ENCODE measurements around the gene SMARCA4. TPM values are rescaled to one million over a fixed set of nuclear protein-coding genes. Genes with fewer than 3 reads are reported as not detected.

SMARCA4 gene
- total RNA-seq, 2 experiments from 2014 or later = 99.9 to 107 TPM

- no peak overlapping the region for H3K4me3 Mint-ChIP-seq
- DNase-seq (no peak), ATAC-seq (ENCODE audit: low read depth) (no peak)
- H3K36me3 Mint-ChIP-seq = peaks cover 7% of the 10 kb centered on the region
- POLR2A ChIA-PET = no interaction called here
- no peak overlapping the region for H3K27ac Mint-ChIP-seq
- H3K27me3 Mint-ChIP-seq = no peaks in the 10 kb centered on the region
- no peaks in the 10 kb centered on the region for H3K9me3 Mint-ChIP-seq
- H3K4me1 Mint-ChIP-seq = peaks cover 6% of the 10 kb centered on the region
Measured at GRCh38 chr19:11027381-11027780, 66.6 kb downstream of the SMARCA4 start.

GRCh38 chr19:11028146-11028545 lies 67.3 kb downstream of the SMARCA4 start:
- ATAC-seq (ENCODE audit: low read depth) = no peak
- Mint-ChIP-seq H3K4me1 (peaks cover 5% of the 10 kb centered on the region), H3K36me3 (peaks cover 7% of the 10 kb centered on the region), H3K27me3 (no peaks in the 10 kb centered on the region), H3K4me3 (no peak overlapping the region), H3K9me3 (no peaks in the 10 kb centered on the region), H3K27ac (no peak overlapping the region)
- POLR2A ChIA-PET = no interaction called here
- no peak for DNase-seq

GRCh38 chr19:11031421-11032070 lies 70.7 kb downstream of the SMARCA4 start:
- no peak overlapping the region for H3K27ac Mint-ChIP-seq
- no peak overlapping the region for H3K4me3 Mint-ChIP-seq
- POLR2A ChIA-PET = interaction anchor here (1.0 kb wide), 1 partner anchor 106 kb away, joined by 3 read pairs; no protein-coding TSS in a partner anchor
- peaks cover 15% of the 10 kb centered on the region for H3K36me3 Mint-ChIP-seq
- H3K4me1 Mint-ChIP-seq = peaks cover 3% of the 10 kb centered on the region
- DNase-seq (no peak), ATAC-seq (ENCODE audit: low read depth) (no peak)
- H3K9me3 Mint-ChIP-seq = no peaks in the 10 kb centered on the region
- no peaks in the 10 kb centered on the region for H3K27me3 Mint-ChIP-seq

- Mint-ChIP-seq H3K9me3 (no peaks in the 10 kb centered on the region), H3K36me3 (peaks cover 22% of the 10 kb centered on the region), H3K27me3 (no peaks in the 10 kb centered on the region), H3K27ac (no peak overlapping the region), H3K4me3 (no peak overlapping the region), H3K4me1 (peaks cover 3% of the 10 kb centered on the region)
- no peak for DNase-seq
- POLR2A ChIA-PET = interaction anchor here (2.3 kb wide), 1 partner anchor 62 kb away, joined by 5 read pairs; no protein-coding TSS in a partner anchor
- ATAC-seq (ENCODE audit: low read depth) = no peak
Measured at GRCh38 chr19:11033251-11033650, 72.4 kb downstream of the SMARCA4 start.

GRCh38 chr19:11033763-11034162 lies 72.9 kb downstream of the SMARCA4 start:
- Mint-ChIP-seq H3K36me3 (peaks cover 25% of the 10 kb centered on the region), H3K4me3 (no peak overlapping the region), H3K27ac (no peak overlapping the region), H3K9me3 (no peaks in the 10 kb centered on the region), H3K27me3 (no peaks in the 10 kb centered on the region), H3K4me1 (peaks cover 3% of the 10 kb centered on the region)
- DNase-seq (no peak), ATAC-seq (ENCODE audit: low read depth) (no peak)
- POLR2A ChIA-PET = interaction anchor here (2.3 kb wide), 1 partner anchor 61 kb away, joined by 5 read pairs; no protein-coding TSS in a partner anchor

GRCh38 chr19:11034449-11035213 lies 73.8 kb downstream of the SMARCA4 start:
- ATAC-seq (ENCODE audit: low read depth) (no peak), DNase-seq (no peak)
- Mint-ChIP-seq H3K4me1 (peaks cover 3% of the 10 kb centered on the region), H3K27ac (no peak overlapping the region), H3K4me3 (no peak overlapping the region), H3K36me3 (peaks cover 25% of the 10 kb centered on the region), H3K27me3 (no peaks in the 10 kb centered on the region), H3K9me3 (no peaks in the 10 kb centered on the region)
- POLR2A ChIA-PET = interaction anchor here (2.3 kb wide), 2 partner anchors 54 to 60 kb away, joined by 5 to 14 read pairs; partner anchors contain the start of gene LDLR

- Mint-ChIP-seq H3K36me3 (peaks cover 25% of the 10 kb centered on the region), H3K4me1 (peaks cover 3% of the 10 kb centered on the region), H3K27ac (peak overlapping the region; percentile 12), H3K4me3 (no peak overlapping the region), H3K27me3 (no peaks in the 10 kb centered on the region), H3K9me3 (no peaks in the 10 kb centered on the region)
- POLR2A ChIA-PET = interaction anchor here (0.8 to 2.3 kb wide), 8 partner anchors 14 to 99 kb away, joined by 3 to 14 read pairs (median 4); partner anchors contain the start of gene LDLR
- ATAC-seq (ENCODE audit: low read depth) (peak; percentile 98), DNase-seq (peak; percentile 86)
Measured at GRCh38 chr19:11035441-11036377, 74.9 kb downstream of the SMARCA4 start.

GRCh38 chr19:11038511-11038910 lies 77.7 kb downstream of the SMARCA4 start:
- no peaks in the 10 kb centered on the region for H3K27me3 Mint-ChIP-seq
- H3K27ac Mint-ChIP-seq = no peak overlapping the region
- no peak overlapping the region for H3K4me3 Mint-ChIP-seq
- peaks cover 22% of the 10 kb centered on the region for H3K36me3 Mint-ChIP-seq
- POLR2A ChIA-PET = no interaction called here
- DNase-seq (no peak), ATAC-seq (ENCODE audit: low read depth) (no peak)
- peaks cover 3% of the 10 kb centered on the region for H3K4me1 Mint-ChIP-seq
- H3K9me3 Mint-ChIP-seq = no peaks in the 10 kb centered on the region

GRCh38 chr19:11041194-11041593 lies 80.4 kb downstream of the SMARCA4 start:
- Mint-ChIP-seq H3K27me3 (no peaks in the 10 kb centered on the region), H3K4me3 (no peak overlapping the region), H3K4me1 (no peaks in the 10 kb centered on the region), H3K36me3 (peaks cover 24% of the 10 kb centered on the region), H3K9me3 (no peaks in the 10 kb centered on the region), H3K27ac (no peak overlapping the region)
- no peak for DNase-seq
- ATAC-seq (ENCODE audit: low read depth) = no peak
- POLR2A ChIA-PET = no interaction called here

- Mint-ChIP-seq H3K4me1 (no peaks in the 10 kb centered on the region), H3K27me3 (no peaks in the 10 kb centered on the region), H3K36me3 (peaks cover 20% of the 10 kb centered on the region), H3K4me3 (no peak overlapping the region), H3K9me3 (no peaks in the 10 kb centered on the region), H3K27ac (no peak overlapping the region)
- DNase-seq = no peak
- POLR2A ChIA-PET = no interaction called here
- ATAC-seq (ENCODE audit: low read depth) = no peak
Measured at GRCh38 chr19:11041966-11042627, 81.3 kb downstream of the SMARCA4 start.

GRCh38 chr19:11044431-11044830 lies 83.6 kb downstream of the SMARCA4 start:
- peak overlapping the region; percentile 45 for H3K27ac Mint-ChIP-seq
- peaks cover 13% of the 10 kb centered on the region for H3K4me1 Mint-ChIP-seq
- DNase-seq = no peak
- no peaks in the 10 kb centered on the region for H3K9me3 Mint-ChIP-seq
- ATAC-seq (ENCODE audit: low read depth) = no peak
- POLR2A ChIA-PET = no interaction called here
- H3K27me3 Mint-ChIP-seq = no peaks in the 10 kb centered on the region
- peaks cover 16% of the 10 kb centered on the region for H3K36me3 Mint-ChIP-seq
- H3K4me3 Mint-ChIP-seq = no peak overlapping the region

GRCh38 chr19:11045536-11045935 lies 84.7 kb downstream of the SMARCA4 start:
- Mint-ChIP-seq H3K27ac (no peak overlapping the region), H3K4me1 (peaks cover 17% of the 10 kb centered on the region), H3K4me3 (no peak overlapping the region), H3K9me3 (no peaks in the 10 kb centered on the region), H3K27me3 (no peaks in the 10 kb centered on the region), H3K36me3 (peaks cover 16% of the 10 kb centered on the region)
- ATAC-seq (ENCODE audit: low read depth) (no peak), DNase-seq (no peak)
- POLR2A ChIA-PET = interaction anchor here (1.2 kb wide), 1 partner anchor 43 kb away, joined by 3 read pairs; the partner anchor contains the start of gene LDLR
